Mucosa of rectum (tissue), 2 donors: ENCODE measurements around the gene OPCML.

Source experiments
- H3K27ac ChIP-seq, 2 donors: one replicate each; pipeline ENCODE4 v1.7.0; 2013; ENCODE audit warnings: inconsistent platforms in 2 of 2, low read depth in 2 of 2, low read length in 2 of 2
- H3K27me3 ChIP-seq, 2 donors: one replicate each; pipeline ENCODE4 v1.7.0; 2013; ENCODE audit warnings: low read length in 2 of 2; ENCODE audit not compliant: control insufficient read depth in 2 of 2, insufficient read depth in 2 of 2
- H3K36me3 ChIP-seq, 2 donors: one replicate each; pipeline ENCODE4 v1.7.0; 2013; ENCODE audit warnings: low read length in 2 of 2; ENCODE audit not compliant: control insufficient read depth in 2 of 2, insufficient read depth in 2 of 2
- H3K4me1 ChIP-seq, 2 donors: one replicate each; pipeline ENCODE4 v1.7.0; 2013; ENCODE audit warnings: low read length in 2 of 2, mild to moderate bottlenecking in 1 of 2; ENCODE audit not compliant: control insufficient read depth in 2 of 2, insufficient read depth in 2 of 2
- H3K4me3 ChIP-seq, 2 donors: one replicate each; pipeline ENCODE4 v1.7.0; 2013; ENCODE audit warnings: low read length in 2 of 2
- H3K9ac ChIP-seq, 2 donors: one replicate each; pipeline ENCODE4 v1.7.0; 2013; ENCODE audit warnings: low read length in 2 of 2, low read depth in 1 of 2, mild to moderate bottlenecking in 1 of 2
- H3K9me3 ChIP-seq, 2 donors: one replicate each; pipeline ENCODE4 v1.7.0; 2013; ENCODE audit warnings: low read length in 2 of 2; ENCODE audit not compliant: control insufficient read depth in 2 of 2
- donor health status: healthy.
- donor health status: Normal muscosa, but diverticular disease.

Gene OPCML

GRCh38 chr11:133326332-133326731 lies 206.0 kb downstream of the OPCML start:
- H3K27me3 ChIP-seq = no peaks in the 10 kb centered on the region
- no peak overlapping the region for H3K27ac ChIP-seq

GRCh38 chr11:133325711-133326110 lies 206.6 kb downstream of the OPCML start:
- H3K9me3 ChIP-seq = no peaks in the 10 kb centered on the region
- no peak overlapping the region for H3K9ac ChIP-seq
- H3K27me3 ChIP-seq = no peaks in the 10 kb centered on the region
- H3K36me3 ChIP-seq = no peaks in the 10 kb centered on the region
- no peak overlapping the region for H3K27ac ChIP-seq
- no peak overlapping the region for H3K4me3 ChIP-seq
- no peaks in the 10 kb centered on the region for H3K4me1 ChIP-seq

More at GRCh38 chr11:133326332-133326731, 206.0 kb downstream of the OPCML start:
- Histone ChIP-seq H3K9ac (no peak overlapping the region), H3K9me3 (no peaks in the 10 kb centered on the region), H3K4me3 (no peak overlapping the region), H3K4me1 (no peaks in the 10 kb centered on the region), H3K36me3 (no peaks in the 10 kb centered on the region)

DNA sequence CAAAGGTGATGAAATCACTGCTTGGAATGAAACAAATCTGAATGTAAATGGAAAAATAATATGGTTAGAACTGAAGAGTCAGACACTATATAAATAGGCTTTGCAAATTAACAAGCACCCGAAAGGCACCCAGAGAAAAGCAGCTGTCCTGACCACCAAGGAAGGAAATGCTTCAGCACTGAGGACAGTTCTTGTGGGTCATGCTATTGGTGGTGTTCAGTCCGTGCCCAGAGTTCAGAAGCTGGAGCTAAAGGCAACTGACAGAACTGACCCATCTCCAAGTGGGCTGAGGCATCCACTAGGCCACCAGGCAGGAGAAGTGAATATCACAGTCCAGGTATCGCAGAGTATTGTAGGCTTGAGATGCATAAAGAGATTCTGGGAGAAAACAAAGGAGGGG lies 208.9 kb downstream of the OPCML start:
- H3K9ac ChIP-seq = no peak overlapping the region
- no peaks in the 10 kb centered on the region for H3K9me3 ChIP-seq
- no peaks in the 10 kb centered on the region for H3K27me3 ChIP-seq
- H3K36me3 ChIP-seq = no peaks in the 10 kb centered on the region
- H3K4me3 ChIP-seq = no peak overlapping the region
- no peak overlapping the region for H3K27ac ChIP-seq
- H3K4me1 ChIP-seq = no peaks in the 10 kb centered on the region

GRCh38 chr11:133318221-133318620 lies 214.1 kb downstream of the OPCML start:
- Histone ChIP-seq H3K9ac (no peak overlapping the region), H3K4me1 (no peaks in the 10 kb centered on the region), H3K36me3 (no peaks in the 10 kb centered on the region), H3K27ac (no peak overlapping the region), H3K4me3 (no peak overlapping the region), H3K27me3 (no peaks in the 10 kb centered on the region), H3K9me3 (no peaks in the 10 kb centered on the region)

- Histone ChIP-seq H3K27ac (no peak overlapping the region), H3K27me3 (no peaks in the 10 kb centered on the region), H3K9me3 (no peaks in the 10 kb centered on the region), H3K9ac (no peak overlapping the region), H3K36me3 (no peaks in the 10 kb centered on the region), H3K4me3 (no peak overlapping the region), H3K4me1 (no peaks in the 10 kb centered on the region)
These were observed 221.1 kb downstream of the OPCML start for GRCh38 chr11:133311230-133311629.

- Histone ChIP-seq H3K9ac (no peak overlapping the region), H3K9me3 (no peaks in the 10 kb centered on the region), H3K36me3 (no peaks in the 10 kb centered on the region), H3K27ac (no peak overlapping the region), H3K4me3 (no peak overlapping the region), H3K27me3 (no peaks in the 10 kb centered on the region), H3K4me1 (no peaks in the 10 kb centered on the region)
These were observed 226.3 kb downstream of the OPCML start for GRCh38 chr11:133306019-133306418.

- no peaks in the 10 kb centered on the region for H3K36me3 ChIP-seq
- H3K4me3 ChIP-seq = no peak overlapping the region
- no peak overlapping the region for H3K27ac ChIP-seq
- H3K27me3 ChIP-seq = no peaks in the 10 kb centered on the region
- no peak overlapping the region for H3K9ac ChIP-seq
- H3K9me3 ChIP-seq = no peaks in the 10 kb centered on the region
- H3K4me1 ChIP-seq = no peaks in the 10 kb centered on the region
These were observed 226.9 kb downstream of the OPCML start for GRCh38 chr11:133305208-133305956.

DNA sequence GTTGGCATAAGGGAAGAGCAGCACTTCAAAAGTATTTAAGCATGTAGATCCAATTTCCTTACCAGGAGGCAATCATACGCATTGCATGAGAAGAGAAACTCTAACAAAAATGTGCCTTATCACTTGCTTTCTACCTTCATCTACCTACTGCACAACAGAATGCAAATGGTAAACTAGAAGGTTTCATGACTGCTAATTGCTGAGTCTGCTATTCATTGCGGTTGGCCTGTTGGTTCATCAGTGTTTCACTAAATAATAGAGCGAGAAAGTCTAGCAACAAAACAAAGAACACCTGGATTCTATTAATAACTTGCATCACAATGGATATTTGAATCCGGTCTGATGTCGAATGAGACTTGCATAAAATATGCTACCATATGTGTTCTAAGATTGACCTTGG lies 229.0 kb downstream of the OPCML start:
- H3K9me3 ChIP-seq = no peaks in the 10 kb centered on the region

GRCh38 chr11:133302056-133302455 lies 230.2 kb downstream of the OPCML start:
- Histone ChIP-seq H3K27ac (no peak overlapping the region), H3K27me3 (no peaks in the 10 kb centered on the region), H3K9me3 (no peaks in the 10 kb centered on the region), H3K36me3 (no peaks in the 10 kb centered on the region), H3K4me1 (no peaks in the 10 kb centered on the region), H3K9ac (no peak overlapping the region), H3K4me3 (no peak overlapping the region)

More for the DNA sequence above, 229.0 kb downstream of the OPCML start:
- H3K4me3 ChIP-seq = no peak overlapping the region
- H3K4me1 ChIP-seq = no peaks in the 10 kb centered on the region
- H3K9ac ChIP-seq = no peak overlapping the region
- H3K27ac ChIP-seq = no peak overlapping the region
- H3K27me3 ChIP-seq = no peaks in the 10 kb centered on the region
- no peaks in the 10 kb centered on the region for H3K36me3 ChIP-seq

DNA sequence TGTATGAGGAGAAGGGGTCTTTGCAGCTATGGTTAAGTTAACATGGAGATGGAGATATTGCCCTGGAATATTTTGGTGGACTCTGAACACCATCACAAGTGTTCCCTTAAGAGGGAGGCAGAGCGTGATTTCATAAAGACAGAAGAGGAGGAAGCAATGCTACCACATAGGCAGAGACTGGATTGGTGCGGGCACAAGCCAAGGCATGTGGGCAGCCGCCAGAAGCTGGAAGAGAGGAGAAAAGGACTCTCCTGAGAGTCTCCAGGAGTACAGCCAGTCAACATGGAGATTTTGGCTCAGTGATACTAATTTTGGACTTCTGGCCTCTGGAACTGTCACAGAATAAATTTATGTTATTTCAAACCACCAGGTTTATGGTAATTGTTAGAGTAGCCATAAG lies 231.6 kb downstream of the OPCML start:
- no peak overlapping the region for H3K4me3 ChIP-seq
- H3K36me3 ChIP-seq = no peaks in the 10 kb centered on the region
- no peaks in the 10 kb centered on the region for H3K9me3 ChIP-seq
- no peak overlapping the region for H3K9ac ChIP-seq
- no peaks in the 10 kb centered on the region for H3K27me3 ChIP-seq
- no peaks in the 10 kb centered on the region for H3K4me1 ChIP-seq
- no peak overlapping the region for H3K27ac ChIP-seq
